Activated CD4-positive, alpha-beta memory T cell treated with anti-CD3 and anti-CD28 coated beads for 36 hours (primary cell): ENCODE results near the gene ABHD13. TPM values are rescaled to one million over a fixed set of nuclear protein-coding genes. Genes with fewer than 3 reads are reported as not detected.
"Not testable (repeated sequence)": the region's sequence is repeated elsewhere in the genome, so short reads cannot be mapped to it uniquely, and the experiment has no call there.

ENCODE experiments used
- CTCF ChIA-PET: fragments of 350-600 bp; sonication (Branson Sonifier 250); formaldehyde crosslinking; loops from one replicate; lab custom pipeline; 2021; ENCODE audit warnings: antibody characterized with exemption, inconsistent platforms; lab: Charles Lee
- POLR2A ChIA-PET: fragments of 350-600 bp; sonication (Branson Sonifier 250); formaldehyde crosslinking; loops from one replicate; lab custom pipeline; 2021; ENCODE audit warnings: antibody characterized with exemption; lab: Charles Lee
- DNase-seq: peaks from one replicate; pipeline ENCODE4 v3.0.0-alpha.2; 2020
- H3K27ac Mint-ChIP-seq: one replicate; pipeline ENCODE4 v1.8.0; 2021; ENCODE audit warnings: mixed read lengths
- H3K27me3 Mint-ChIP-seq: one replicate; pipeline ENCODE4 v1.8.0; 2021; ENCODE audit warnings: mixed read lengths
- H3K36me3 Mint-ChIP-seq: one replicate; pipeline ENCODE4 v1.8.0; 2021; ENCODE audit warnings: mixed read lengths
- H3K4me1 Mint-ChIP-seq: one replicate; pipeline ENCODE4 v1.8.0; 2021; ENCODE audit warnings: low read depth, mixed read lengths
- H3K4me3 Mint-ChIP-seq: one replicate; pipeline ENCODE4 v1.8.0; 2021; ENCODE audit warnings: mild to moderate bottlenecking, mixed read lengths
- H3K9me3 Mint-ChIP-seq: one replicate; pipeline ENCODE4 v1.8.0; 2021; ENCODE audit warnings: mixed read lengths
- intact Hi-C: fragments of 100-400 bp; cut with micrococcal nuclease; formaldehyde crosslinking; loops from one replicate; pipeline ENCODE4 v1.15.1; 2023
- total RNA-seq, 2 experiments: library from RNA; stranded (reverse); gene quantifications; one replicate each; pipeline ENCODE4 v1.2.3, GENCODE V29; 2021

The ABHD13 gene
- total RNA-seq, 2 experiments from 2014 or later = 5.1 to 5.2 TPM

- H3K4me1 Mint-ChIP-seq = peaks cover 2% of the 10 kb centered on the region
Observed at GRCh38 chr13:108195861-108196260, 22.3 kb upstream of the ABHD13 start.

GRCh38 chr13:108200781-108201398, 17.3 kb upstream of the ABHD13 start:
- peaks cover 27% of the 10 kb centered on the region for H3K27me3 Mint-ChIP-seq
- no peaks in the 10 kb centered on the region for H3K36me3 Mint-ChIP-seq
- POLR2A ChIA-PET = no interaction called here
- no peak for DNase-seq
- H3K27ac Mint-ChIP-seq = no peak overlapping the region
- H3K9me3 Mint-ChIP-seq = peaks cover 6% of the 10 kb centered on the region
- no peak overlapping the region for H3K4me3 Mint-ChIP-seq
- CTCF ChIA-PET = no interaction called here
- intact Hi-C loops = loop anchor here (2.0 kb wide), 2 partner anchors 18 to 24 kb away; partner anchors contain the start of gene ABHD13
- H3K4me1 Mint-ChIP-seq = peaks cover 21% of the 10 kb centered on the region

More at GRCh38 chr13:108195861-108196260, 22.3 kb upstream of the ABHD13 start:
- no peak for DNase-seq
- no peak overlapping the region for H3K4me3 Mint-ChIP-seq
- no peak overlapping the region for H3K27ac Mint-ChIP-seq
- peaks cover 16% of the 10 kb centered on the region for H3K27me3 Mint-ChIP-seq
- ChIA-PET POLR2A (no interaction called here), CTCF (no interaction called here)
- intact Hi-C loops = no loop called here
- H3K36me3 Mint-ChIP-seq = peaks cover 5% of the 10 kb centered on the region
- H3K9me3 Mint-ChIP-seq = peaks cover 20% of the 10 kb centered on the region

- CTCF ChIA-PET = no interaction called here
- POLR2A ChIA-PET = no interaction called here
- peaks cover under 1% of the 10 kb centered on the region for H3K27me3 Mint-ChIP-seq
- peaks cover 28% of the 10 kb centered on the region for H3K9me3 Mint-ChIP-seq
- H3K36me3 Mint-ChIP-seq = peaks cover 35% of the 10 kb centered on the region
- H3K27ac Mint-ChIP-seq = no peak overlapping the region
- intact Hi-C loops = no loop called here
- no peak overlapping the region for H3K4me3 Mint-ChIP-seq
- no peak for DNase-seq
- peaks cover 7% of the 10 kb centered on the region for H3K4me1 Mint-ChIP-seq
Observed at GRCh38 chr13:108210551-108210950, 7.6 kb upstream of the ABHD13 start.

GRCh38 chr13:108212886-108213285, 5.3 kb upstream of the ABHD13 start:
- POLR2A ChIA-PET = no interaction called here

GRCh38 chr13:108213946-108214345, 4.2 kb upstream of the ABHD13 start:
- no peak for DNase-seq
- H3K4me1 Mint-ChIP-seq = peaks cover 18% of the 10 kb centered on the region
- no peaks in the 10 kb centered on the region for H3K27me3 Mint-ChIP-seq
- peak overlapping the region; percentile 71 for H3K4me3 Mint-ChIP-seq
- CTCF ChIA-PET = no interaction called here
- peaks cover 21% of the 10 kb centered on the region for H3K9me3 Mint-ChIP-seq
- POLR2A ChIA-PET = no interaction called here
- H3K27ac Mint-ChIP-seq = peak overlapping the region; percentile 72
- H3K36me3 Mint-ChIP-seq = peaks cover 30% of the 10 kb centered on the region
- intact Hi-C loops = loop anchor here (2.0 kb wide), 1 partner anchor 1645 kb away; the partner anchor contains the start of gene ARGLU1

More at GRCh38 chr13:108212886-108213285, 5.3 kb upstream of the ABHD13 start:
- peaks cover 33% of the 10 kb centered on the region for H3K36me3 Mint-ChIP-seq
- DNase-seq = no peak
- peaks cover 18% of the 10 kb centered on the region for H3K4me1 Mint-ChIP-seq
- H3K4me3 Mint-ChIP-seq = no peak overlapping the region
- no peak overlapping the region for H3K27ac Mint-ChIP-seq
- peaks cover 28% of the 10 kb centered on the region for H3K9me3 Mint-ChIP-seq
- H3K27me3 Mint-ChIP-seq = no peaks in the 10 kb centered on the region
- intact Hi-C loops = no loop called here
- CTCF ChIA-PET = no interaction called here

- intact Hi-C loops = loop anchor here (2.0 to 5.0 kb wide), 5 partner anchors 283 to 1646 kb away; partner anchors contain the start of genes ARGLU1 and IRS2
- no peak overlapping the region for H3K27ac Mint-ChIP-seq
- H3K4me1 Mint-ChIP-seq = peaks cover 24% of the 10 kb centered on the region
- ChIA-PET POLR2A (no interaction called here), CTCF (no interaction called here)
- peak overlapping the region; percentile 77 for H3K4me3 Mint-ChIP-seq
- H3K36me3 Mint-ChIP-seq = peaks cover 23% of the 10 kb centered on the region
- no peak for DNase-seq
- H3K9me3 Mint-ChIP-seq = peaks cover 14% of the 10 kb centered on the region
- H3K27me3 Mint-ChIP-seq = no peaks in the 10 kb centered on the region
Observed at GRCh38 chr13:108214441-108215271, 3.5 kb upstream of the ABHD13 start.

- DNase-seq = peak; percentile 94
- intact Hi-C loops = loop anchor here (2.0 to 5.0 kb wide), 5 partner anchors 282 to 1647 kb away; partner anchors contain the start of genes ARGLU1 and IRS2
- Mint-ChIP-seq H3K27me3 (no peaks in the 10 kb centered on the region), H3K27ac (peak within 1 kb of the TSS; percentile 67), H3K9me3 (peaks cover 9% of the 10 kb centered on the region), H3K4me3 (peak within 1 kb of the TSS; percentile 89), H3K4me1 (peaks cover 32% of the 10 kb centered on the region), H3K36me3 (peaks cover 15% of the 10 kb centered on the region)
- POLR2A ChIA-PET = no interaction called here
- CTCF ChIA-PET = no interaction called here
Observed at GRCh38 chr13:108215436-108215835, 2.8 kb upstream of the ABHD13 start, which contains the start of gene LIG4. Gene LIG4, minus strand, starts transcription at chr13:108215536. Its CDS starts 4,268 bp downstream, at chr13:108211268.

- DNase-seq, H3K27me3 Mint-ChIP-seq, H3K36me3 Mint-ChIP-seq, H3K9me3 Mint-ChIP-seq: not testable (repeated sequence)
- POLR2A ChIA-PET = interaction anchor here (1.2 kb wide), 1 partner anchor 53 kb away, joined by 3 read pairs; no protein-coding TSS in a partner anchor
- Mint-ChIP-seq H3K27ac (peak overlapping the region; percentile 92), H3K4me1 (peaks cover 41% of the 10 kb centered on the region), H3K4me3 (peak overlapping the region; percentile 89)
- CTCF ChIA-PET = interaction anchor here (0.9 kb wide), 1 partner anchor 15 kb away, joined by 3 read pairs; no protein-coding TSS in a partner anchor
- intact Hi-C loops = loop anchor here (1.0 to 5.0 kb wide), 7 partner anchors 17 to 1570 kb away; partner anchors contain the start of genes IRS2 and TNFSF13B
Observed at GRCh38 chr13:108217307-108218043, 717 bp upstream of the ABHD13 start.

GRCh38 chr13:108220041-108220440, 1.8 kb downstream of the ABHD13 start:
- no peaks in the 10 kb centered on the region for H3K27me3 Mint-ChIP-seq
- ChIA-PET POLR2A (no interaction called here), CTCF (interaction anchor here (0.8 to 2.2 kb wide), 3 partner anchors 9 to 64 kb away, joined by 3 to 7 read pairs (median 3); no protein-coding TSS in a partner anchor)
- H3K4me3 Mint-ChIP-seq = peak overlapping the region; percentile 44
- DNase-seq = peak; percentile 38
- peaks cover 51% of the 10 kb centered on the region for H3K4me1 Mint-ChIP-seq
- peaks cover 2% of the 10 kb centered on the region for H3K36me3 Mint-ChIP-seq
- peak overlapping the region; percentile 84 for H3K27ac Mint-ChIP-seq
- intact Hi-C loops = loop anchor here (1.0 kb wide), 1 partner anchor 44 kb away; no protein-coding TSS in a partner anchor
- no peaks in the 10 kb centered on the region for H3K9me3 Mint-ChIP-seq

GRCh38 chr13:108223687-108224503, 5.7 kb downstream of the ABHD13 start:
- Mint-ChIP-seq H3K9me3 (no peaks in the 10 kb centered on the region), H3K36me3 (no peaks in the 10 kb centered on the region), H3K4me3 (no peak overlapping the region), H3K4me1 (peaks cover 70% of the 10 kb centered on the region), H3K27ac (no peak overlapping the region), H3K27me3 (no peaks in the 10 kb centered on the region)
- POLR2A ChIA-PET = interaction anchor here (0.9 kb wide), 1 partner anchor 46 kb away, joined by 3 read pairs; no protein-coding TSS in a partner anchor
- CTCF ChIA-PET = interaction anchor here (0.9 kb wide), 2 partner anchors 69 to 671 kb away, joined by 3 to 5 read pairs; no protein-coding TSS in a partner anchor
- intact Hi-C loops = no loop called here
- DNase-seq = no peak
